ENCODE measurements around the gene TMEM138. TPM values are rescaled to one million over a fixed set of nuclear protein-coding genes. Genes with fewer than 3 reads are reported as not detected.

Gene TMEM138
- total RNA-seq, 2 experiments from 2014 or later = 59.2 to 60.9 TPM

- Mint-ChIP-seq H3K4me1 (ENCODE audit: low read depth) (no peaks in the 10 kb centered on the region), H3K9me3 (no peaks in the 10 kb centered on the region), H3K27ac (no peak overlapping the region), H3K27me3 (no peaks in the 10 kb centered on the region), H3K4me3 (no peak overlapping the region), H3K36me3 (ENCODE audit: low read depth) (peaks cover 56% of the 10 kb centered on the region)
- Histone ChIP-seq H3K9me3 (ENCODE audit: control insufficient read depth in 1 of 2, insufficient read depth in 1 of 2, low read length in 2 of 2) (no peaks in the 10 kb centered on the region), H3K4me3 (ENCODE audit: low read length) (no peak overlapping the region), H3K27me3 (ENCODE audit: control insufficient read depth in 1 of 2, insufficient read depth in 2 of 2, low read length in 2 of 2) (no peaks in the 10 kb centered on the region), H3K4me1 (ENCODE audit: insufficient read depth, low read length) (no peaks in the 10 kb centered on the region), H3K27ac (ENCODE audit: low read depth in 1 of 2, low read length in 2 of 2) (no peak overlapping the region), H3K36me3 (ENCODE audit: insufficient read depth, low read length) (peaks cover 47% of the 10 kb centered on the region)
- POLR2A ChIA-PET = interaction anchor here (1.0 to 1.7 kb wide), 2 partner anchors 8 to 10 kb away, joined by 5 read pairs; partner anchors contain the start of genes CYB561A3 and TMEM138
- DNase-seq = no peak
- intact Hi-C loops (cut with DNase I, micrococcal nuclease) = no loop called here
- CTCF ChIA-PET = interaction anchor here (1.5 kb wide), 1 partner anchor 15 kb away, joined by 6 read pairs; no protein-coding TSS in a partner anchor
- TF ChIP-seq CTCF (IDR thresholded peaks at IDR 0.05) = no peak
- ATAC-seq (ENCODE audit: poor library complexity) = no peak
Measured at GRCh38 chr11:61370349-61371005, 8.3 kb downstream of the TMEM138 start.

DNA sequence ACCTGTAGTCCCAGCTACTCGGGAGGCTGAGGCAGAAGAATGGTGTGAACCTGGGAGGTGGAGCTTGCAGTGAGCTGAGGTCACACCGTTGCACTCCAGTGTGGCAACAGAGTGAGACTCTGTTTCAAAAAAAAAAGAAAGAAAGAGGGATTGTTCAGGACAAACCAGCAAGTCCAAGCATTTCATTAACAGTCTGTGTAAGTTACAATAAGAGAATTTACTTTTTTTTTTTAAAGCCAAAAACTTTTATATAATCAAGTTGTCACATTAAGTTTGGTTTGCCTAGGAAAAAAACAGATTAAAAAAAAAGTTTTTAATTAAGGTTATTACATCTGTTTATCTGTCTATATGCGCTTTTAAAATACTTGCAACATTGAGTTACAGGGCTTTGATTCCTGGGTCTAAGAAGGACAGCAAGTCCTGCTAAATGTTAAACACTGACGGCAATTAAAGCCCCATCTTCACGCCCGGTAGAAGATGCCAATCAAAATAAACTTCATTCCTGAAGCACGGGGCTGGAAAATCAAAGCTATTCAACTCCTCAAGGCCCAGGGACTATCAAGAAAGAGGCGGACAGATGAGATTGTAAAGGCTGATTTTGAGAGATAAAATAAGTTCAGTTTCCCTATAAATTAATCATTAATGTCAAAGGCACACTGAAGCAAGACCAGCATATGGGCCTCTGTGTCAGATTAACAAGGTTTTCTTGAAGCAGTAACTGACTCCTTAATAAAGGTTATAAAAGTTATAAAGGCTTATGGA lies 10.7 kb downstream of the TMEM138 start:
- ATAC-seq (ENCODE audit: poor library complexity) = no peak
- no peak for TF ChIP-seq CTCF (IDR thresholded peaks at IDR 0.05)
- ChIA-PET CTCF (interaction anchor here (1.4 kb wide), 1 partner anchor 13 kb away, joined by 3 read pairs; no protein-coding TSS in a partner anchor), POLR2A (no interaction called here)
- Histone ChIP-seq H3K9me3 (ENCODE audit: control insufficient read depth in 1 of 2, insufficient read depth in 1 of 2, low read length in 2 of 2) (no peaks in the 10 kb centered on the region), H3K27me3 (ENCODE audit: control insufficient read depth in 1 of 2, insufficient read depth in 2 of 2, low read length in 2 of 2) (no peaks in the 10 kb centered on the region), H3K4me1 (ENCODE audit: insufficient read depth, low read length) (no peaks in the 10 kb centered on the region), H3K4me3 (ENCODE audit: low read length) (no peak overlapping the region), H3K27ac (ENCODE audit: low read depth in 1 of 2, low read length in 2 of 2) (no peak overlapping the region), H3K36me3 (ENCODE audit: insufficient read depth, low read length) (peaks cover 24% of the 10 kb centered on the region)
- Mint-ChIP-seq H3K4me3 (no peak overlapping the region), H3K27ac (no peak overlapping the region), H3K4me1 (ENCODE audit: low read depth) (no peaks in the 10 kb centered on the region), H3K9me3 (no peaks in the 10 kb centered on the region), H3K36me3 (ENCODE audit: low read depth) (peaks cover 59% of the 10 kb centered on the region), H3K27me3 (no peaks in the 10 kb centered on the region)
- intact Hi-C loops (cut with DNase I, micrococcal nuclease) = no loop called here
- no peak for DNase-seq

GRCh38 chr11:61375761-61376108 lies 13.6 kb downstream of the TMEM138 start:
- H3K27ac Mint-ChIP-seq = no peak overlapping the region
- H3K4me3 ChIP-seq (ENCODE audit: low read length) = no peak overlapping the region
- no peaks in the 10 kb centered on the region for H3K9me3 Mint-ChIP-seq
- no peak for TF ChIP-seq CTCF (IDR thresholded peaks at IDR 0.05)
- ATAC-seq (ENCODE audit: poor library complexity) = no peak
- no peaks in the 10 kb centered on the region for H3K9me3 ChIP-seq (ENCODE audit: control insufficient read depth in 1 of 2, insufficient read depth in 1 of 2, low read length in 2 of 2)
- no peaks in the 10 kb centered on the region for H3K4me1 Mint-ChIP-seq (ENCODE audit: low read depth)
- ChIA-PET POLR2A (interaction anchor here (1.7 kb wide), 1 partner anchor 14 kb away, joined by 8 read pairs; the partner anchor contains the start of genes CYB561A3 and TMEM138), CTCF (interaction anchor here (0.7 to 2.9 kb wide), 3 partner anchors 9 to 473 kb away, joined by 4 to 9 read pairs (median 7); no protein-coding TSS in a partner anchor)
- no peaks in the 10 kb centered on the region for H3K27me3 ChIP-seq (ENCODE audit: control insufficient read depth in 1 of 2, insufficient read depth in 2 of 2, low read length in 2 of 2)
- peaks cover 36% of the 10 kb centered on the region for H3K36me3 Mint-ChIP-seq (ENCODE audit: low read depth)
- DNase-seq = no peak
- no peak overlapping the region for H3K27ac ChIP-seq (ENCODE audit: low read depth in 1 of 2, low read length in 2 of 2)
- no peaks in the 10 kb centered on the region for H3K27me3 Mint-ChIP-seq
- H3K36me3 ChIP-seq (ENCODE audit: insufficient read depth, low read length) = no peaks in the 10 kb centered on the region
- H3K4me1 ChIP-seq (ENCODE audit: insufficient read depth, low read length) = no peaks in the 10 kb centered on the region
- intact Hi-C loops (cut with DNase I, micrococcal nuclease) = no loop called here
- no peak overlapping the region for H3K4me3 Mint-ChIP-seq
